ENCODE results near the gene RNF208. TPM values are rescaled to one million over a fixed set of nuclear protein-coding genes. Genes with fewer than 3 reads are reported as not detected.
A peak's percentile ranks its signal among the peaks of the same experiment; 100 is the strongest.

Gene RNF208
- total and polyA plus RNA-seq, 2 donors (not counting 1 experiment from before 2014, with no cell fraction given) = 1.1 to 1.4 TPM

DNA sequence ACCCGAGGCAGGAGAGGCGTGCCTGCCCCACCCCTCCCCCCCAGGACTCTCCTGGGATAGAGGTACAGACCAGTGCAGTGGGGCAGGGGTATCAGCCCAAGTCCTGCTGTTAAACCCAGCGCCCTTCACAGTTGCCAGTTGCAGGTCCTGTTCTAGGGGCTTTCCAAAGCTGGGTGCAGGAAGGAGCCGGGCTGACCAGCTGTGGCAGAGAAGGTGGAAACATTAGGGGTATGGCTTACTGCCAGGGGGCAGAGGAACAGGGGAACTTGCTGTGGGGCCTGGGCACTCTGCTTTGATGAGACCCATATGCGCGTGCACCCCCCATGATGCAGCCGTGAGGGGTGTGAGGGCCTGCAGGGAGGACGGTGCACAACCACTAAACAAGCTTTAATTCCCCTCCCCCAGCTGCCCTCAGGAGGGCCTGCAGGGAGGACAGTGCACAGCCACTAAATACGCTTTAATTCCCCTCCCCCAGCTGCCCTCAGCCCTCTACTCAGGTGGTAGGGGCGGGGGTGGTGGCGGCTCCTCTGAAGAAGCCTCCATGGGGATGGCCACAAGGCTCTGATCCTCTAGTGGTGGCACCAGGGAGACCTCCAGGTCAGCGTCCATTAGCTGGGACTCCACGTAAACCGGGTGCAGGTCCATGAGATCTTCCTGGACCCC lies 51.4 kb downstream of the RNF208 start:
- Histone ChIP-seq H3K27me3 (replicated peaks in 1 of 4; ENCODE audit: control extremely low read depth in 1 of 4, control insufficient read depth in 3 of 4, insufficient read depth in 4 of 4, low read length in 3 of 4) (peaks cover 0 to 63% (median 31%) of the 10 kb centered on the region in 4 experiments), H4K20me1 (ENCODE audit: control insufficient read depth, insufficient read depth, low read length, poor library complexity, severe bottlenecking) (no peaks in the 10 kb centered on the region), H3K4me3 (ENCODE audit: control extremely low read depth in 1 of 5, extremely low read depth in 1 of 5, insufficient read depth in 1 of 5, low read depth in 2 of 5, low read length in 4 of 5) (no peak overlapping the region), H3K27ac (ENCODE audit: low read length in 2 of 2) (no peak overlapping the region), H3K79me2 (ENCODE audit: control insufficient read depth, insufficient read depth, low read length) (no peaks in the 10 kb centered on the region), H2AFZ (ENCODE audit: insufficient read depth, low read depth, low read length, poor library complexity, severe bottlenecking) (no peak overlapping the region), H3K9ac (ENCODE audit: low read length) (no peak overlapping the region), H3K4me2 (replicated peaks; ENCODE audit: low read depth, low read length, poor library complexity, severe bottlenecking) (no peak overlapping the region), H3K9me3 (ENCODE audit: control extremely low read depth in 1 of 3, control insufficient read depth in 2 of 3, insufficient read depth in 1 of 3, low read length in 2 of 3) (peaks cover 0 to 17% (median 0%) of the 10 kb centered on the region in 3 donors), H3K36me3 (replicated peaks in 1 of 2; ENCODE audit: control extremely low read depth in 1 of 2, control insufficient read depth in 1 of 2, extremely low read depth in 1 of 2, insufficient read depth in 2 of 2, low read length in 1 of 2) (no peaks in the 10 kb centered on the region), H3K4me1 (ENCODE audit: control insufficient read depth in 2 of 2, insufficient read depth in 2 of 2, low read length in 2 of 2) (peaks cover 15 to 44% of the 10 kb centered on the region in 2 donors)
- H3K4me3 Mint-ChIP-seq = peak overlapping the region; percentile 16
- intact Hi-C loops (cut with micrococcal nuclease) = no loop called here
- CTCF ChIA-PET = no interaction called here
- TF ChIP-seq, protein P1, sequence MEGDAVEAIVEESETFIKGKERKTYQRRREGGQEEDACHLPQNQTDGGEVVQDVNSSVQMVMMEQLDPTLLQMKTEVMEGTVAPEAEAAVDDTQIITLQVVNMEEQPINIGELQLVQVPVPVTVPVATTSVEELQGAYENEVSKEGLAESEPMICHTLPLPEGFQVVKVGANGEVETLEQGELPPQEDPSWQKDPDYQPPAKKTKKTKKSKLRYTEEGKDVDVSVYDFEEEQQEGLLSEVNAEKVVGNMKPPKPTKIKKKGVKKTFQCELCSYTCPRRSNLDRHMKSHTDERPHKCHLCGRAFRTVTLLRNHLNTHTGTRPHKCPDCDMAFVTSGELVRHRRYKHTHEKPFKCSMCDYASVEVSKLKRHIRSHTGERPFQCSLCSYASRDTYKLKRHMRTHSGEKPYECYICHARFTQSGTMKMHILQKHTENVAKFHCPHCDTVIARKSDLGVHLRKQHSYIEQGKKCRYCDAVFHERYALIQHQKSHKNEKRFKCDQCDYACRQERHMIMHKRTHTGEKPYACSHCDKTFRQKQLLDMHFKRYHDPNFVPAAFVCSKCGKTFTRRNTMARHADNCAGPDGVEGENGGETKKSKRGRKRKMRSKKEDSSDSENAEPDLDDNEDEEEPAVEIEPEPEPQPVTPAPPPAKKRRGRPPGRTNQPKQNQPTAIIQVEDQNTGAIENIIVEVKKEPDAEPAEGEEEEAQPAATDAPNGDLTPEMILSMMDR (IDR thresholded peaks at IDR 0.05) = no peak
- TF ChIP-seq EZH2 (IDR thresholded peaks at IDR 0.05; ENCODE audit: borderline replicate concordance, insufficient read depth, low read depth, low read length, poor library complexity, severe bottlenecking) = no peak
- no peak overlapping the region for H3K27ac Mint-ChIP-seq
- H3K4me1 Mint-ChIP-seq = peaks cover 13% of the 10 kb centered on the region
- POLR2A ChIA-PET = no interaction called here
- ATAC-seq (ENCODE audit: low read depth) = no peak
- 76% methylated on average over 8 of the region's 14 CpGs for WGBS (ENCODE audit: insufficient coverage)
- no peaks in the 10 kb centered on the region for H3K9me3 Mint-ChIP-seq (ENCODE audit: insufficient read depth)
- no peak for DNase-seq
- H3K27me3 Mint-ChIP-seq = peaks cover 10% of the 10 kb centered on the region

Other genes with a start within 250 kb of the RNF208 start
Only the 30 nearest of the 32 such genes appear.
- 73.0 and 74.8 TPM in 2 replicates for gene PAXX, start 229.8 kb downstream of the RNF208 start, total RNA-seq
- gene PAXX, start 229.8 kb downstream of the RNF208 start, polyA plus RNA-seq = 126 and 167 TPM in 2 replicates
- 1.1 TPM in 2 replicates for gene CLIC3, start 225.7 kb downstream of the RNF208 start, total RNA-seq
- 1.9 and 2.1 TPM in 2 replicates for gene CLIC3, start 225.7 kb downstream of the RNF208 start, polyA plus RNA-seq
- 29.1 and 30.7 TPM in 2 replicates for gene ABCA2, start 194.0 kb downstream of the RNF208 start, total RNA-seq
- gene ABCA2, start 194.0 kb downstream of the RNF208 start, polyA plus RNA-seq = 61.1 and 63.1 TPM in 2 replicates
- 7.0 and 8.2 TPM in 2 replicates for gene FUT7, start 190.2 kb downstream of the RNF208 start, total RNA-seq
- gene FUT7, start 190.2 kb downstream of the RNF208 start, polyA plus RNA-seq = 2.6 and 7.3 TPM in 2 replicates
- 0.17 and 0.39 TPM in 2 replicates for gene NPDC1, start 176.1 kb downstream of the RNF208 start, total RNA-seq
- gene NPDC1, start 176.1 kb downstream of the RNF208 start, polyA plus RNA-seq = 0.19 and 3.0 TPM in 2 replicates
- gene ENTPD2, start 168.2 kb downstream of the RNF208 start, total RNA-seq = not detected in 2 replicates
- not detected in 2 replicates for gene ENTPD2, start 168.2 kb downstream of the RNF208 start, polyA plus RNA-seq
- 0.39 and 0.73 TPM in 2 replicates for gene SAPCD2, start 151.7 kb downstream of the RNF208 start, total RNA-seq
- 0.45 and 0.69 TPM in 2 replicates for gene SAPCD2, start 151.7 kb downstream of the RNF208 start, polyA plus RNA-seq
- 47.6 and 55.8 TPM in 2 replicates for gene UAP1L1, start 144.7 kb downstream of the RNF208 start, total RNA-seq
- 29.1 and 38.1 TPM in 2 replicates for gene UAP1L1, start 144.7 kb downstream of the RNF208 start, polyA plus RNA-seq
- gene MAN1B1, start 135.3 kb downstream of the RNF208 start, total RNA-seq = 68.4 and 80.9 TPM in 2 replicates
- 47.0 and 53.1 TPM in 2 replicates for gene MAN1B1, start 135.3 kb downstream of the RNF208 start, polyA plus RNA-seq
- 324 and 335 TPM in 2 replicates for gene DPP7, start 107.5 kb downstream of the RNF208 start, total RNA-seq
- 506 and 546 TPM in 2 replicates for gene DPP7, start 107.5 kb downstream of the RNF208 start, polyA plus RNA-seq
- not detected in 2 replicates for gene GRIN1, start 83.1 kb downstream of the RNF208 start, total RNA-seq
- 0.04 TPM in 1 of 2 replicates, not detected in the other for gene GRIN1, start 83.1 kb downstream of the RNF208 start, polyA plus RNA-seq
- not detected in 2 replicates for gene LRRC26, start 52.2 kb downstream of the RNF208 start, total RNA-seq
- not detected in 2 replicates for gene LRRC26, start 52.2 kb downstream of the RNF208 start, polyA plus RNA-seq
- not detected in 2 replicates for gene TMEM210, start 50.2 kb downstream of the RNF208 start, total RNA-seq
- not detected in 2 replicates for gene TMEM210, start 50.2 kb downstream of the RNF208 start, polyA plus RNA-seq
- 121 and 129 TPM in 2 replicates for gene ANAPC2, start 33.7 kb downstream of the RNF208 start, total RNA-seq
- gene ANAPC2, start 33.7 kb downstream of the RNF208 start, polyA plus RNA-seq = 127 and 138 TPM in 2 replicates
- gene SSNA1, start 33.6 kb downstream of the RNF208 start, total RNA-seq = 52.9 and 53.6 TPM in 2 replicates
- gene SSNA1, start 33.6 kb downstream of the RNF208 start, polyA plus RNA-seq = 99.0 and 129 TPM in 2 replicates
- gene TPRN, start 21.5 kb downstream of the RNF208 start, total RNA-seq = 16.3 and 19.3 TPM in 2 replicates
- gene TPRN, start 21.5 kb downstream of the RNF208 start, polyA plus RNA-seq = 5.7 and 6.4 TPM in 2 replicates
- gene TMEM203, start 16.6 kb downstream of the RNF208 start, total RNA-seq = 35.7 and 38.0 TPM in 2 replicates
- gene TMEM203, start 16.6 kb downstream of the RNF208 start, polyA plus RNA-seq = 16.1 and 20.6 TPM in 2 replicates
- gene NDOR1, start 16.5 kb downstream of the RNF208 start, total RNA-seq = 37.3 and 40.9 TPM in 2 replicates
- gene NDOR1, start 16.5 kb downstream of the RNF208 start, polyA plus RNA-seq = 36.4 and 37.6 TPM in 2 replicates
- gene CYSRT1, start 2.9 kb upstream of the RNF208 start, total RNA-seq = 0.22 and 0.32 TPM in 2 replicates
- gene CYSRT1, start 2.9 kb upstream of the RNF208 start, polyA plus RNA-seq = 0.51 and 0.68 TPM in 2 replicates
- not detected in 2 replicates for gene RNF224, start 5.3 kb upstream of the RNF208 start, total RNA-seq
- gene RNF224, start 5.3 kb upstream of the RNF208 start, polyA plus RNA-seq = not detected in 2 replicates
- not detected in 2 replicates for gene SLC34A3, start 8.7 kb upstream of the RNF208 start, total RNA-seq
- not detected in 2 replicates for gene SLC34A3, start 8.7 kb upstream of the RNF208 start, polyA plus RNA-seq
- 110 and 111 TPM in 2 replicates for gene TUBB4B, start 19.0 kb upstream of the RNF208 start, total RNA-seq
- gene TUBB4B, start 19.0 kb upstream of the RNF208 start, polyA plus RNA-seq = 245 and 261 TPM in 2 replicates
- not detected in 2 replicates for gene STPG3, start 29.0 kb upstream of the RNF208 start, total RNA-seq
- gene STPG3, start 29.0 kb upstream of the RNF208 start, polyA plus RNA-seq = not detected in 2 replicates
- 55.8 and 56.9 TPM in 2 replicates for gene NELFB, start 33.1 kb upstream of the RNF208 start, total RNA-seq
- gene NELFB, start 33.1 kb upstream of the RNF208 start, polyA plus RNA-seq = 47.1 and 53.7 TPM in 2 replicates
- gene TOR4A, start 55.5 kb upstream of the RNF208 start, total RNA-seq = 12.7 and 15.3 TPM in 2 replicates
- gene TOR4A, start 55.5 kb upstream of the RNF208 start, polyA plus RNA-seq = 6.0 and 8.3 TPM in 2 replicates
- gene NRARP, start 80.0 kb upstream of the RNF208 start, total RNA-seq = 11.4 and 11.5 TPM in 2 replicates
- gene NRARP, start 80.0 kb upstream of the RNF208 start, polyA plus RNA-seq = 4.3 and 5.7 TPM in 2 replicates
- 23.7 and 25.1 TPM in 2 replicates for gene EXD3, start 200.9 kb upstream of the RNF208 start, total RNA-seq
- 21.3 and 22.5 TPM in 2 replicates for gene EXD3, start 200.9 kb upstream of the RNF208 start, polyA plus RNA-seq
- gene NOXA1, start 201.2 kb upstream of the RNF208 start, total RNA-seq = 5.7 and 8.4 TPM in 2 replicates
- 5.1 and 7.7 TPM in 2 replicates for gene NOXA1, start 201.2 kb upstream of the RNF208 start, polyA plus RNA-seq
- gene ENTPD8, start 219.1 kb upstream of the RNF208 start, total RNA-seq = not detected in 2 replicates
- not detected in 2 replicates for gene ENTPD8, start 219.1 kb upstream of the RNF208 start, polyA plus RNA-seq
- gene NSMF, start 237.1 kb upstream of the RNF208 start, total RNA-seq = 28.7 and 35.7 TPM in 2 replicates
- gene NSMF, start 237.1 kb upstream of the RNF208 start, polyA plus RNA-seq = 59.4 and 82.1 TPM in 2 replicates

Data from B cell (primary cell).